ENCODE data around the gene FOXO3. TPM values are rescaled to one million over a fixed set of nuclear protein-coding genes. Genes with fewer than 3 reads are reported as not detected.
A peak's percentile ranks its signal among the peaks of the same experiment; 100 is the strongest.

FOXO3 gene
- total RNA-seq, 2 donors from 2014 or later, result 39.9 to 70.0 TPM

GRCh38 chr6:108585921-108586536, 25.3 kb downstream of the FOXO3 start:
- ATAC-seq (no peak), DNase-seq (no peak)
- intact Hi-C loops (cut with DNase I, micrococcal nuclease), result loop anchor here in 1 of 2 donors (10.0 kb wide), 1 partner anchor 69 kb away; no protein-coding TSS in a partner anchor

- ATAC-seq (no peak), DNase-seq (no peak)
- intact Hi-C loops (cut with DNase I, micrococcal nuclease), result loop anchor here in 1 of 2 donors (10.0 kb wide), 1 partner anchor 67 kb away; no protein-coding TSS in a partner anchor
These were observed 26.7 kb downstream of the FOXO3 start for GRCh38 chr6:108587258-108588059.

DNA sequence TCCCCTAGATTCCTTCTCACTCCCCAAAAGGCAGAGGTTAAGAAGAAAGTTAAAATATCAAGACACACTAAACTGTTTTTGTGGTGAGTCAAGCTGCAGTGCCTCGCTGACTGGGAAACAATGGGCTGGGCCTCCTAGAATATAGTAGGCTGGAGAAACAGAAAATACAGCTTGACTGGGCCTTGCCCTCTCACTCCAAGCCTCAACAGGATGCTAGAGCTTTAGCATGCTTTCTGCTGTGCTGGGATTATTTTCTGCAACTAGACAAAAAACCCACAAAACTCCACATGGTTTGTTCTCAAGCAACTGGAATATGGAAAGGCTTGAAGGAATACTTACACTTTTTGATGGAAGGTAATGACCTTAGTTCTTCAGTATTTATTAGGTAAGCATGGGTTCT, 27.9 kb downstream of the FOXO3 start:
- intact Hi-C loops (cut with DNase I, micrococcal nuclease), result loop anchor here in 1 of 2 donors (10.0 kb wide), 1 partner anchor 66 kb away; no protein-coding TSS in a partner anchor
- ATAC-seq, result peak; percentile 61
- peak in 1 of 2 donors; percentile 22 for DNase-seq

GRCh38 chr6:108589244-108589791, 28.6 kb downstream of the FOXO3 start:
- ATAC-seq (peak; percentile 97), DNase-seq (peak; percentile 74 to 90)
- intact Hi-C loops (cut with DNase I, micrococcal nuclease), result loop anchor here in 1 of 2 donors (10.0 kb wide), 1 partner anchor 65 kb away; no protein-coding TSS in a partner anchor

- intact Hi-C loops (cut with DNase I, micrococcal nuclease), result no loop called here
- DNase-seq (no peak), ATAC-seq (no peak)
These were observed 30.5 kb downstream of the FOXO3 start for GRCh38 chr6:108591040-108591816.

GRCh38 chr6:108592371-108593337, 31.9 kb downstream of the FOXO3 start:
- intact Hi-C loops (cut with DNase I, micrococcal nuclease), result no loop called here
- ATAC-seq, result no peak
- peak; percentile 26 to 66 for DNase-seq

DNA sequence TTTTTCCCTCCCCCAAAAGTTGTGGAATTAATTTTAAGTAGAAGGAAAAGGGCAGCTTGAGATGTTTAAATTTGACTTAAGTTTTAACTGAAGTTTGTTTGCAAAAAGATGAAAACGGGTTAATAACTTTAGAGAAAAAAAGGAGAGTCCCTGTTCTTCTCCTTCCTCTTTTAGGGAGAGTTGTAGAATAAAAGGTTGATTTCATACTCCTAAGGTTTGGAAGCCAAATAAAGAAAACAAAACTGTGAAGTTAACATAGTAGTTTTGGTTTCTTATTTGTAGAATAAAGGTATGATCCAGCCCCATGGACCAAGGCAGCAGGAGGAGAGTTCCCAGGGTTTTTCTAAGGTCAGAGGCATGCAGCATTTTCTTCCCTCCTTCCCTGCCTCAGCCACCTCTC, 33.4 kb downstream of the FOXO3 start:
- intact Hi-C loops (cut with DNase I, micrococcal nuclease), result no loop called here
- ATAC-seq (no peak), DNase-seq (no peak)

DNA sequence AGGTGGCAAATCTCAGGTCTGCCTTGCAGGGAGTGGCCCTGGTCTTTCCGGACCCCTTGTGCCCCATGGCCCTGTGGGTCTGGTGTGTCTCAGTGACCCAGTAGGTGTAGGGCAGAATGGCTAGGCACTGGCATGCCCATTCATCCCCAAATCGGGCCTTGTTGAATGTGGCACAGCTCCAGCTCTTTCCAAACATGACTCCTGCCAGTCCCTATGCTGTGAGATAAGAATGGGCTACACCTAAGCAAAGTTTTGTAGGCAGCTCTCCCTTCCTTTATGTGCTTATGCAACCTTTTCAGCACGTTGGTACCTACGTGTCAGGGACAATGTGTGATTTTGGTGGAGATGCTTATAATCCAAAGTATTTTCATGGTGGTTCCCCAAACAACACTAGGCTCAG, 33.9 kb downstream of the FOXO3 start:
- ATAC-seq, result peak; percentile 63
- no peak for DNase-seq
- intact Hi-C loops (cut with DNase I, micrococcal nuclease), result no loop called here

DNA sequence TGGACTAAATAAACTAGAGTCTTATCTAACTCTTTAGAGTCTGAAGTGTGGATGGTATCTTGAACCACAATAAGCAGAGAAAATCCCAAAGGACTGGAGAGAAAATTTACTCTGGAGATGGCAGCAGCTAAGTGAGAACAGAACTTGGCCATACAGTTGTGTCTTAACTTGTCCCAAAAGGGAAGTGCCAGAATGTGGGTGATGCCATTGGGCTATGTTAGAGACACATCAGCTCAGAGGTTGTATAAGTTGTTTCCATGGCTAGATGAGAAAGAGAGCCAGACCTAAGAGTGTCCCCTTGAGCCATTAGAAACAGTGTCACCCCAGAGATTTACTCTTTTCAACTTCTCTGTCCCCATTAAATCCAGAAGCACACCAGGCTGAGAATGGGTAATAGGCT, 36.2 kb downstream of the FOXO3 start:
- intact Hi-C loops (cut with DNase I, micrococcal nuclease), result no loop called here
- ATAC-seq (no peak), DNase-seq (no peak)

- no peak for ATAC-seq
- intact Hi-C loops (cut with DNase I, micrococcal nuclease), result no loop called here
- DNase-seq, result no peak
These were observed 37.0 kb downstream of the FOXO3 start for GRCh38 chr6:108597572-108598304.

GRCh38 chr6:108598305-108598863, 37.7 kb downstream of the FOXO3 start:
- intact Hi-C loops (cut with DNase I, micrococcal nuclease), result no loop called here
- ATAC-seq (no peak), DNase-seq (no peak)

GRCh38 chr6:108604156-108604555, 43.4 kb downstream of the FOXO3 start:
- intact Hi-C loops (cut with DNase I, micrococcal nuclease), result no loop called here
- peak; percentile 78 for ATAC-seq

DNA sequence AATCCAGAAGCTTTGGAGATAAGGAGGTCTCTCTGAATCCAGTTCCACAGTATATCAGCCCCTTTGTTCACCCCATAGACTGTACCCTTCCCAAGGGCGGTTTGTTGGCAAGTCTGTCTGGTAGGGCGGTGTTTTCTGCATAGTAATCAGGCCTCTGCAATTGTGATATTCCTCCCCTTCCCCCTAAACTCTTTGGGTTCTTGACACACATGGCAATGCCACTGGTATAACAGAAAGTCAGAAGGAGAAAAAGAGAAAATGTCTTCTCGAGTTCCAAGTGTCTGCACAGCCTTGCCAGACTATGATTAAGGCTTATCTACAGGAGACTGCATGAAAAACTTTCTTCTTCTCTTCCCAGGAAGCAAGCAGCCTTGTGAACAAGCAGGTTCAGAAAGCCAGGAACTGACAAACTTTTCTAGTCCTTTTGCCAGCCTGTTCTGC, 45.6 kb downstream of the FOXO3 start:
- ATAC-seq (no peak), DNase-seq (no peak)
- intact Hi-C loops (cut with DNase I, micrococcal nuclease), result no loop called here

More at GRCh38 chr6:108604156-108604555, 43.4 kb downstream of the FOXO3 start:
- no peak for DNase-seq

- peak; percentile 22 for ATAC-seq
- intact Hi-C loops (cut with DNase I, micrococcal nuclease), result no loop called here
- DNase-seq, result no peak
These were observed 47.9 kb downstream of the FOXO3 start for GRCh38 chr6:108608453-108609275.

DNA sequence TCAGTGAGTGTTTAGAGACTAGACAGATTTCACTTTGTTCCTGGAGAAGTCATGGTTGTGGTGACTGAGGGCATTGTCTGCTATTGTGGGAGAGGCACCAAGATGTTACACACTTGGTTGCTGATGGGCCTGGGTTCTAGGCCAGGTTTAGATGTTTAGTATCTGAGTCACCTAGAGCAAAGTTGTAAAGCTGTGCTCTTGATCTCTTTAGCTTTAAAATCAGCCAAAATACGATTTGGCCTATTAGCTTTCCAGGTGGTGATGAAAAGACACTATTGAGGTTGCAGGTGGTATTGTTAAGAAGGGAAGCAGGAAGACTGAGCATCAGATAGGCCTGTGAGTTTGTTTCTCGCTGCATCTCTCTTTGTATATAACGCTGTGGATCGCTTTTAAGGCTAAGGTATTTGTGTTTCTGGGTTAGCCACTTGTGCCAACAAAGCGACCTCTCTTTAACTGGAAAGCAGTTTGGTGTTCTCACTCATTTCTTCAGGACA, 48.6 kb downstream of the FOXO3 start:
- intact Hi-C loops (cut with DNase I, micrococcal nuclease), result no loop called here
- ATAC-seq (peak; percentile 27), DNase-seq (no peak)

GRCh38 chr6:108610270-108610839, 49.6 kb downstream of the FOXO3 start:
- ATAC-seq, result no peak
- intact Hi-C loops (cut with DNase I, micrococcal nuclease), result no loop called here

More at GRCh38 chr6:108610270-108610839, 49.6 kb downstream of the FOXO3 start:
- DNase-seq, result no peak
